ENCODE measurements around the gene MLLT6.

Gene MLLT6

GRCh38 chr17:38704606-38705522, at the start of gene MLLT6:
TSS of gene MLLT6 (plus strand) at chr17:38705273. CDS start at chr17:38705633, 360 bp downstream.
- peak; percentile 80 for DNase-seq

GRCh38 chr17:38656959-38657823, 47.9 kb upstream of the MLLT6 start:
- DNase-seq: no peak

GRCh38 chr17:38657824-38658740, 47.0 kb upstream of the MLLT6 start:
- DNase-seq: no peak

GRCh38 chr17:38658741-38659345, 46.2 kb upstream of the MLLT6 start:
- no peak for DNase-seq

- no peak for DNase-seq
Measured at GRCh38 chr17:38659415-38659814, 45.7 kb upstream of the MLLT6 start.

- DNase-seq: no peak
Measured at GRCh38 chr17:38660097-38661025, 44.7 kb upstream of the MLLT6 start.

- DNase-seq: peak; percentile 71
Measured at GRCh38 chr17:38663125-38663751, 41.8 kb upstream of the MLLT6 start.

GRCh38 chr17:38663964-38664644, 41.0 kb upstream of the MLLT6 start:
- DNase-seq: no peak

GRCh38 chr17:38667099-38667786, 37.8 kb upstream of the MLLT6 start:
- DNase-seq: peak; percentile 77

- DNase-seq: no peak
Measured at GRCh38 chr17:38667787-38668122, 37.3 kb upstream of the MLLT6 start.

- no peak for DNase-seq
Measured at GRCh38 chr17:38669520-38669919, 35.6 kb upstream of the MLLT6 start.

- DNase-seq: no peak
Measured at GRCh38 chr17:38671939-38672720, 32.9 kb upstream of the MLLT6 start.

GRCh38 chr17:38672788-38673706, 32.0 kb upstream of the MLLT6 start:
- no peak for DNase-seq

- no peak for DNase-seq
Measured at GRCh38 chr17:38673707-38674013, 31.4 kb upstream of the MLLT6 start.

- DNase-seq: peak; percentile 58
Measured at GRCh38 chr17:38674014-38674748, 30.9 kb upstream of the MLLT6 start.

GRCh38 chr17:38674749-38675615, 30.1 kb upstream of the MLLT6 start, which contains the start of gene EPOP:
TSS of gene EPOP (minus strand) at chr17:38674957. CDS start at chr17:38674495, 462 bp downstream.
- peak; percentile 95 for DNase-seq

All from stimulated activated CD8-positive, alpha-beta memory T cell treated with anti-CD3 and anti-CD28 coated beads, Interleukin-4, amount 100 ng/mL, for 48 hours (primary cell).